Measurements from ENCODE around the gene SH3BGR.
"Not testable (repeated sequence)": the region's sequence is repeated elsewhere in the genome, so short reads cannot be mapped to it uniquely, and the experiment has no call there.

The SH3BGR gene

GRCh38 chr21:39451332-39452206, at the start of gene SH3BGR:
SH3BGR (plus strand) TSS chr21:39451970; CDS start chr21:39452097, 127 bp downstream.
- H3K27ac Mint-ChIP-seq, result peak within 1 kb of the TSS; percentile 47 to 66
- peaks cover 5% of the 10 kb centered on the region for H3K4me1 Mint-ChIP-seq
- ATAC-seq (no peak), DNase-seq (no peak)
- no peaks in the 10 kb centered on the region for H3K9me3 Mint-ChIP-seq
- no peaks in the 10 kb centered on the region for H3K27me3 Mint-ChIP-seq
- no peak within 1 kb of the TSS for H3K4me3 Mint-ChIP-seq

GRCh38 chr21:39406065-39406464, 45.7 kb upstream of the SH3BGR start:
- H3K4me3 Mint-ChIP-seq, result no peak overlapping the region
- H3K9me3 Mint-ChIP-seq, result peaks cover 10 to 11% of the 10 kb centered on the region in 2 donors
- no peak for DNase-seq
- no peaks in the 10 kb centered on the region for H3K27me3 Mint-ChIP-seq
- H3K4me1 Mint-ChIP-seq, result no peaks in the 10 kb centered on the region
- no peak for ATAC-seq
- no peak overlapping the region for H3K27ac Mint-ChIP-seq

- DNase-seq, ATAC-seq, H3K27ac Mint-ChIP-seq, H3K4me3 Mint-ChIP-seq, H3K4me1 Mint-ChIP-seq, H3K9me3 Mint-ChIP-seq, H3K27me3 Mint-ChIP-seq: not testable (repeated sequence)
Observed at GRCh38 chr21:39419204-39419603, 32.6 kb upstream of the SH3BGR start.

- ATAC-seq (no peak), DNase-seq (no peak)
- Mint-ChIP-seq H3K27ac (no peak overlapping the region), H3K4me1 (no peaks in the 10 kb centered on the region), H3K9me3 (no peaks in the 10 kb centered on the region), H3K4me3 (no peak overlapping the region), H3K27me3 (no peaks in the 10 kb centered on the region)
Observed at GRCh38 chr21:39422527-39423241, 29.1 kb upstream of the SH3BGR start.

GRCh38 chr21:39429445-39429844, 22.3 kb upstream of the SH3BGR start:
- Mint-ChIP-seq H3K27me3 (peaks cover 14% of the 10 kb centered on the region), H3K27ac (no peak overlapping the region), H3K4me3 (no peak overlapping the region), H3K4me1 (no peaks in the 10 kb centered on the region), H3K9me3 (no peaks in the 10 kb centered on the region)
- ATAC-seq (no peak), DNase-seq (no peak)

- Mint-ChIP-seq H3K27ac (no peak overlapping the region), H3K9me3 (no peaks in the 10 kb centered on the region), H3K4me1 (no peaks in the 10 kb centered on the region), H3K4me3 (no peak overlapping the region), H3K27me3 (peaks cover 14% of the 10 kb centered on the region)
- DNase-seq (no peak), ATAC-seq (no peak)
Observed at GRCh38 chr21:39430016-39430415, 21.8 kb upstream of the SH3BGR start.

- Mint-ChIP-seq H3K9me3 (no peaks in the 10 kb centered on the region), H3K4me3 (no peak overlapping the region), H3K4me1 (no peaks in the 10 kb centered on the region), H3K27me3 (peaks cover 14% of the 10 kb centered on the region), H3K27ac (no peak overlapping the region)
- DNase-seq (no peak), ATAC-seq (no peak)
Observed at GRCh38 chr21:39430457-39430856, 21.3 kb upstream of the SH3BGR start.

GRCh38 chr21:39430954-39431353, 20.8 kb upstream of the SH3BGR start:
- ATAC-seq (no peak), DNase-seq (no peak)
- Mint-ChIP-seq H3K4me1 (no peaks in the 10 kb centered on the region), H3K27me3 (peaks cover 14% of the 10 kb centered on the region), H3K27ac (no peak overlapping the region), H3K9me3 (no peaks in the 10 kb centered on the region), H3K4me3 (no peak overlapping the region)

- no peaks in the 10 kb centered on the region for H3K9me3 Mint-ChIP-seq
- H3K4me1 Mint-ChIP-seq, result no peaks in the 10 kb centered on the region
- no peak overlapping the region for H3K4me3 Mint-ChIP-seq
- no peak overlapping the region for H3K27ac Mint-ChIP-seq
- H3K27me3 Mint-ChIP-seq, result peaks cover 18% of the 10 kb centered on the region
- ATAC-seq (no peak), DNase-seq (no peak)
Observed at GRCh38 chr21:39434950-39435349, 16.8 kb upstream of the SH3BGR start.

GRCh38 chr21:39439232-39439631, 12.5 kb upstream of the SH3BGR start:
- Mint-ChIP-seq H3K27ac (no peak overlapping the region), H3K9me3 (no peaks in the 10 kb centered on the region), H3K4me3 (no peak overlapping the region), H3K4me1 (peaks cover under 1% of the 10 kb centered on the region), H3K27me3 (peaks cover 27% of the 10 kb centered on the region)
- no peak for ATAC-seq
- DNase-seq, result no peak

- Mint-ChIP-seq H3K4me1 (peaks cover 13% of the 10 kb centered on the region), H3K9me3 (no peaks in the 10 kb centered on the region), H3K27me3 (peaks cover 27% of the 10 kb centered on the region), H3K4me3 (no peak overlapping the region), H3K27ac (no peak overlapping the region)
- peak; percentile 18 to 46 for DNase-seq
- ATAC-seq, result peak; percentile 47
Observed at GRCh38 chr21:39441502-39442475, 10.0 kb upstream of the SH3BGR start.

- ATAC-seq (no peak), DNase-seq (no peak)
- Mint-ChIP-seq H3K4me3 (peak overlapping the region; percentile 90 to 97), H3K9me3 (no peaks in the 10 kb centered on the region), H3K27ac (peak overlapping the region; percentile 86 to 89), H3K4me1 (peaks cover 16% of the 10 kb centered on the region), H3K27me3 (peaks cover 20% of the 10 kb centered on the region)
Observed at GRCh38 chr21:39444421-39445180, 7.2 kb upstream of the SH3BGR start.

GRCh38 chr21:39445321-39446269, 6.2 kb upstream of the SH3BGR start, which contains the start of gene LCA5L:
LCA5L (minus strand) TSS chr21:39445778; CDS start chr21:39428493, 17,285 bp downstream.
- Mint-ChIP-seq H3K4me1 (peaks cover 16% of the 10 kb centered on the region), H3K4me3 (peak within 1 kb of the TSS; percentile 90 to 97), H3K9me3 (no peaks in the 10 kb centered on the region), H3K27ac (peak within 1 kb of the TSS; percentile 97 to 98), H3K27me3 (peaks cover 20% of the 10 kb centered on the region)
- DNase-seq (peak; percentile 93 to 94), ATAC-seq (peak; percentile 94)

GRCh38 chr21:39447264-39447663, 4.5 kb upstream of the SH3BGR start:
- Mint-ChIP-seq H3K4me1 (peaks cover 16% of the 10 kb centered on the region), H3K4me3 (peak overlapping the region in 1 of 2 donors; percentile 11), H3K27me3 (peaks cover 13% of the 10 kb centered on the region), H3K9me3 (no peaks in the 10 kb centered on the region), H3K27ac (no peak overlapping the region)
- no peak for DNase-seq
- no peak for ATAC-seq
